Gastroesophageal sphincter (tissue), 4 donors: ENCODE measurements around the gene CSRNP3. TPM values are rescaled to one million over a fixed set of nuclear protein-coding genes. Genes with fewer than 3 reads are reported as not detected.

Experiments used
- ATAC-seq: fragments of 150-250 bp; one replicate; pipeline ENCODE4 v1.9.1; 2016; ENCODE audit warnings: mild to moderate bottlenecking, moderate library complexity
- H3K27ac ChIP-seq, 4 donors: fragments of 200-600 bp; sonication (generic) in 3 of 4; 1 replicate in 3 of 4; 2 replicates in 1 of 4; pipeline ENCODE4 v1.5.1; 2016 to 2019
- H3K27me3 ChIP-seq: fragments of 200-600 bp; sonication (generic); one replicate; pipeline ENCODE4 v1.5.1; 2019
- H3K36me3 ChIP-seq, 2 donors: fragments of 200-600 bp; sonication (generic); one replicate each; pipeline ENCODE4 v1.5.1; 2019; ENCODE audit warnings: control low read depth in 1 of 2
- H3K4me1 ChIP-seq, 3 donors: fragments of 200-600 bp; sonication (generic); 1 replicate in 2 of 3; 2 replicates in 1 of 3; pipeline ENCODE4 v1.5.1; 2016 to 2019; ENCODE audit warnings: control low read depth in 2 of 3
- H3K4me3 ChIP-seq, 2 donors: fragments of 200-600 bp; sonication (generic); one replicate each; pipeline ENCODE4 v1.5.1; 2019; ENCODE audit warnings: mild to moderate bottlenecking in 1 of 2, moderate library complexity in 1 of 2
- H3K9me3 ChIP-seq, 3 donors: fragments of 200-600 bp; sonication (generic); one replicate each; pipeline ENCODE4 v1.5.1; 2017 to 2019; ENCODE audit warnings: control low read depth in 2 of 3
- CTCF ChIP-seq, 4 experiments: fragments of 200-600 bp in 2 of 4; fragments of 450-650 bp in 2 of 4; sonication (generic) in 1 of 4; IDR thresholded peaks; one replicate each; pipeline ENCODE4 v1.5.1; 2017 to 2019; ENCODE audit warnings: antibody characterized with exemption in 4 of 4, mild to moderate bottlenecking in 2 of 4, moderate library complexity in 2 of 4
- EP300 ChIP-seq: sonication (generic); formaldehyde crosslinking; IDR thresholded peaks from one replicate; pipeline ENCODE4 v1.6.1; 2017; ENCODE audit warnings: antibody characterized with exemption, mild to moderate bottlenecking
- POLR2A ChIP-seq, 2 donors: fragments of 450-650 bp; IDR thresholded peaks; one replicate each; pipeline ENCODE4 v1.6.1; 2017; ENCODE audit warnings: antibody characterized with exemption in 2 of 2, mild to moderate bottlenecking in 2 of 2, moderate library complexity in 1 of 2
- POLR2AphosphoS5 ChIP-seq: sonication (generic); formaldehyde crosslinking; IDR thresholded peaks from one replicate; pipeline ENCODE4 v1.6.1; 2017; ENCODE audit warnings: antibody characterized with exemption
- WGBS, 2 donors: methylation state at CpG; one replicate each; pipeline ENCODE4 v1.1.5; 2018; ENCODE audit warnings: low coverage in 1 of 2; 5-methylcytosine and 5-hydroxymethylcytosine counted together
- total RNA-seq, 4 donors: library from RNA; depleted of rRNA; stranded (reverse); fragments of >200 nt; gene quantifications; one replicate each; pipeline ENCODE4 v1.1.0, GENCODE V29; 2016

CSRNP3 gene
- total RNA-seq, 4 donors from 2014 or later: 0.81 to 5.4 (median 3.1) TPM

DNA sequence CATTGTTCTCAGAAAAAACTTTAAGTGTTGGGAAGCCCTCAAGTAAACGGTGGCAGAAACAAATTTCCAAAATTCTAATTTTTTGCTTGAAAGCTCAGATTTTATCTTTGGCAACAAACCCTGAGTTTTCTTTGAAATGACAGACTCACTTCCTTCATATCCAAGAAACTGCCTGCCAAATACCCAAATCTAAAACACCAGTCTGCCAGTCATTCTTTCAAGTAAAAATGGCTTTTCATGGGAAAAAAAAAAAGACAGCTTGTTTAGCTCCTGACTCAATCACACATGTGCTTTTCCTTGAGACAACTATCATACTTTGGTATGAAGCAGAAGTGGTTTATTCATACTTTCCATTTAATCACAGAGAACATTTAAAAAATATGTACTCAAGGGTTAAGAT, 40.6 kb upstream of the CSRNP3 start:
- Histone ChIP-seq H3K27ac (no peak overlapping the region), H3K4me3 (no peak overlapping the region), H3K4me1 (no peaks in the 10 kb centered on the region), H3K27me3 (no peaks in the 10 kb centered on the region), H3K36me3 (no peaks in the 10 kb centered on the region), H3K9me3 (no peaks in the 10 kb centered on the region)
- TF ChIP-seq CTCF (IDR thresholded peaks at IDR 0.05) (no peak), POLR2A (IDR thresholded peaks at IDR 0.05) (no peak)
- 50 to 60% methylated on average over 1 of the region's 1 CpG for WGBS, 2 donors
- no peak for ATAC-seq

GRCh38 chr2:165431014-165431413, 38.5 kb upstream of the CSRNP3 start:
- ATAC-seq: no peak

GRCh38 chr2:165432234-165432966, 37.1 kb upstream of the CSRNP3 start:
- TF ChIP-seq POLR2A (IDR thresholded peaks at IDR 0.05) (no peak), POLR2AphosphoS5 (no peak), CTCF (IDR thresholded peaks at IDR 0.05) (no peak), EP300 (no peak)
- H3K4me3 ChIP-seq: no peak overlapping the region
- no peaks in the 10 kb centered on the region for H3K36me3 ChIP-seq
- no peaks in the 10 kb centered on the region for H3K4me1 ChIP-seq
- H3K9me3 ChIP-seq: no peaks in the 10 kb centered on the region
- no peak for ATAC-seq
- H3K27ac ChIP-seq: no peak overlapping the region
- no peaks in the 10 kb centered on the region for H3K27me3 ChIP-seq

More at GRCh38 chr2:165431014-165431413, 38.5 kb upstream of the CSRNP3 start:
- no peak overlapping the region for H3K27ac ChIP-seq
- no peaks in the 10 kb centered on the region for H3K9me3 ChIP-seq
- no peaks in the 10 kb centered on the region for H3K36me3 ChIP-seq
- TF ChIP-seq POLR2AphosphoS5 (no peak), POLR2A (IDR thresholded peaks at IDR 0.05) (no peak), EP300 (no peak), CTCF (IDR thresholded peaks at IDR 0.05) (no peak)
- no peaks in the 10 kb centered on the region for H3K4me1 ChIP-seq
- no peak overlapping the region for H3K4me3 ChIP-seq
- no peaks in the 10 kb centered on the region for H3K27me3 ChIP-seq

GRCh38 chr2:165434865-165435496, 34.5 kb upstream of the CSRNP3 start:
- no peak for ATAC-seq
- H3K27me3 ChIP-seq: no peaks in the 10 kb centered on the region
- H3K9me3 ChIP-seq: no peaks in the 10 kb centered on the region
- H3K4me1 ChIP-seq: no peaks in the 10 kb centered on the region
- H3K27ac ChIP-seq: no peak overlapping the region
- H3K36me3 ChIP-seq: no peaks in the 10 kb centered on the region
- TF ChIP-seq EP300: no peak
- no peak for TF ChIP-seq POLR2AphosphoS5
- no peak for TF ChIP-seq CTCF (IDR thresholded peaks at IDR 0.05)
- no peak for TF ChIP-seq POLR2A (IDR thresholded peaks at IDR 0.05)
- 88% methylated on average over 1 of the region's 1 CpG; no CpG with 5 or more reads in 1 of the 2 donors for WGBS, 2 donors
- no peak overlapping the region for H3K4me3 ChIP-seq

GRCh38 chr2:165435611-165436010, 33.9 kb upstream of the CSRNP3 start:
- H3K36me3 ChIP-seq: no peaks in the 10 kb centered on the region
- no peak for ATAC-seq
- no peak for TF ChIP-seq EP300
- no peak for TF ChIP-seq POLR2A (IDR thresholded peaks at IDR 0.05)
- TF ChIP-seq POLR2AphosphoS5: no peak
- TF ChIP-seq CTCF (IDR thresholded peaks at IDR 0.05): no peak
- H3K4me1 ChIP-seq: peaks cover 0 to 4% (median 0%) of the 10 kb centered on the region in 3 donors
- no peaks in the 10 kb centered on the region for H3K27me3 ChIP-seq
- 74 to 92% methylated on average over 1 of the region's 1 CpG for WGBS, 2 donors
- H3K4me3 ChIP-seq: no peak overlapping the region
- no peaks in the 10 kb centered on the region for H3K9me3 ChIP-seq
- H3K27ac ChIP-seq: no peak overlapping the region
